HG02759 (cell line): ENCODE results near the gene IGLL5.
A peak's percentile ranks its signal among the peaks of the same experiment; 100 is the strongest.

Experiments
- ATAC-seq: cut with Tn5 transposase; IDR thresholded peaks from one replicate; pipeline ENCODE4 v1.9.1; 2021; ENCODE audit warnings: mild to moderate bottlenecking, moderate library complexity; ENCODE audit not compliant: unreplicated experiment

The IGLL5 gene

GRCh38 chr22:22926370-22927195 is 39.0 kb downstream of the IGLL5 start:
- ATAC-seq = no peak

GRCh38 chr22:22927196-22927887 is 39.7 kb downstream of the IGLL5 start:
- no peak for ATAC-seq

- no peak for ATAC-seq
Observed at GRCh38 chr22:22927888-22928665, 40.5 kb downstream of the IGLL5 start.

DNA sequence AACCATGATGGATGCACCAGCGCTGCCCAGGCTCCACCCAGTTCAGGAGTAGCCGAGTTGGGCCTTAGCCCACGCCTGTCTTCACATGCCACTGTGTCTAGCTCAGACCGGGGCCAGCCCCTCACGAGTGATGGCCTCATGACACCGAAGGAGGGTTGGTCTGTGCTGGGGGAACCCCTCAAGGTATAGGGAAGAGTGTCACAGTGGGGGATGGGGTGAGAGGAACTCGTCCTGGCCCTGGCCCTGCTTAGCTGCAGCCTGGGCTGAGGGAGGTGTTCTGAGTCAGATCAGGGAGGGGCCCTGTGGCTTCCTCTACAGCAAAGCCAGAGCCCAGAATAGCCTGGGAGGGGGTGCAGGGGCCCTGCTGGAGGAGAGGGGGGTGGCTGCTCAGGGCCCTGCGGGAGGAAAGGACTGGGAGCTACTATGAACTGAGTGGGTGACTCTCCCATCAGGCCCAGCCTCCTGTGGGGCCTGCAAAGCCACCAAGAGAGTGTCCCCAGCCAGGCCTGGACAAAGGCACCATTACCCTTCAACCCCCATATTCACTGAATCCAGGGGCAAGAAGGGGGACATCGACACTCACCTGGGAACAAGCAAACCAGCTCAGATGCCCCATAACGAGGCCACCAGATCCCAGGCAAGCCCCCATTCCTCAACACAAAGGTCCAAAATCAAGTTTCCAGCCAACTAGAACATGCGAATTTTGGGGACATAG is 41.2 kb downstream of the IGLL5 start:
- peak; percentile 85 for ATAC-seq

- no peak for ATAC-seq
Observed at GRCh38 chr22:22929381-22930221, 42.0 kb downstream of the IGLL5 start.

DNA sequence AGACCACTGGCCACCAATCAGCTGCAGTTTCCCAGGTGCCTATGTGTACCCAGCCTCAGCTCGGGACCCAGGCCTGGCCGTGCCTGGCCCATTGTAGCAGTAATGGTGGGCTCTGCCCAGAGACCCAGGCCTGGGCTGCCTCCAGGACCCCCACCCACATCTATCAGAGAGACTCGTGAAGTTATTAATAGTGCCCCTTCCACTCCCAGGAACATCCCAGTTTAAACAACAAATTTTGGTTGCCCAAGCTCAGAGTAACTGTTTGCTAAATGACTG is 42.5 kb downstream of the IGLL5 start:
- no peak for ATAC-seq

- no peak for ATAC-seq
Observed at GRCh38 chr22:22930571-22931556, 43.2 kb downstream of the IGLL5 start.

DNA sequence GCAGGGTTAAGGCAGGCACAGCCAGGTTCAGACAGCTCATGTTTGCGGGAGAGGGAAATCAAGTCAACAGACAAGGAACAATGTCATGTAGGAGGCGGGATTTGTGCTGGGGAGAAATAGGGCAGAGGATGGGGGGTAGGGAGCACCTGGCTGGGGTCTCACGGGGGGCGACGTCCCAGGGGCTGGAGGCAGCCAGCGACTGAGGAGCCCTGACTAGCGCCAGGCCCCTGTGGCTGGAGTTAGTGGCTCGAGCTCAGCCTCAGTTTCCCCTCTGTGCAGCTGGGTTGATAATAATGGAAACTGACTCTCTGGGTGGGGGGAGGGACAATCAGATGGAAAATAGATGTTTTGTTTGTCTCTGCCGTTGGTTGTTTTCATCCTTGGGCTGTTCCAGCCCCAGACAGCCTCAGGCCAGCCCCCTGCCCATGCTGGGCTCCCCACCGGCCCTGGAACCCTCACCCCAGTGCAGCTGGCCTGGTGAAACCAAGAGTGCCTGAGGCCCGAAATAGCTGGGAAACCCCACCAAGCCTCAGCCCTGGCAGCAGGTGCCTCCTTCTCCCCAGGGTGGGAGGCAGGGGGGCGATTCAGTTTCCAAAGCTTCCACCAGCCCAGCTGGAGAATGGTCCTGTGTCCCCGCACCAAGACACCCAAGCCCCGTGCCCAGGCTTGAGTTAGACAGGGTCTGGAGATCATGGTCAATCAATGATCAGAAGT is 44.1 kb downstream of the IGLL5 start:
- ATAC-seq = no peak

- ATAC-seq = no peak
Observed at GRCh38 chr22:22932512-22932941, 44.9 kb downstream of the IGLL5 start.

GRCh38 chr22:22933100-22933806 is 45.6 kb downstream of the IGLL5 start:
- no peak for ATAC-seq

GRCh38 chr22:22933807-22934542 is 46.4 kb downstream of the IGLL5 start:
- ATAC-seq = no peak

DNA sequence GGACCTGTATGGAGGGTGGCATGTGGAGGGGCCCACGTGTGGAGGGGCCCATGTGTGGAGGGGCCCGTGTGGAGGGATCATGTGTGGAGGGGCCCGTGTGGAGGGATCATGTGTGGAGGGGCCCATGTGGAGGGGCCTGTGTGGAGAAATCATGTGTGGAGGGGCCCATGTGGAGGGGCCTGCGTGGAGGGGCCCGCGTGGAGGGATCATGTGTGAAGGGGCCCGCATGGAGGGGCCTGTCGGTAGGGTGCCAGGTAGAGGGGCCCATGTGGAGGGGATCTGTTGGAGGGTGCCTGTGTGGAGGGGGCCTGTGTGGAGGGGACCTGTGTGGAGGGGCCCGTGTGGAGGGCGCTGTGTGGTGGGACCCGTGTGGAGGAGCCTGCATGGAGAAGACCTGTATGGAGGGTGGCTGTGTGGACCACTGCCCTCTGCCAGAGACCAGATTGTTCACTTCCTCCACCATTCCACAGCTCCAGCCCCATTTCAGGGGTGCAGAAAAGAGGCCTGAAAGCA is 47.0 kb downstream of the IGLL5 start:
- no peak for ATAC-seq

GRCh38 chr22:22935056-22935545 is 47.5 kb downstream of the IGLL5 start:
- ATAC-seq = peak; percentile 26

DNA sequence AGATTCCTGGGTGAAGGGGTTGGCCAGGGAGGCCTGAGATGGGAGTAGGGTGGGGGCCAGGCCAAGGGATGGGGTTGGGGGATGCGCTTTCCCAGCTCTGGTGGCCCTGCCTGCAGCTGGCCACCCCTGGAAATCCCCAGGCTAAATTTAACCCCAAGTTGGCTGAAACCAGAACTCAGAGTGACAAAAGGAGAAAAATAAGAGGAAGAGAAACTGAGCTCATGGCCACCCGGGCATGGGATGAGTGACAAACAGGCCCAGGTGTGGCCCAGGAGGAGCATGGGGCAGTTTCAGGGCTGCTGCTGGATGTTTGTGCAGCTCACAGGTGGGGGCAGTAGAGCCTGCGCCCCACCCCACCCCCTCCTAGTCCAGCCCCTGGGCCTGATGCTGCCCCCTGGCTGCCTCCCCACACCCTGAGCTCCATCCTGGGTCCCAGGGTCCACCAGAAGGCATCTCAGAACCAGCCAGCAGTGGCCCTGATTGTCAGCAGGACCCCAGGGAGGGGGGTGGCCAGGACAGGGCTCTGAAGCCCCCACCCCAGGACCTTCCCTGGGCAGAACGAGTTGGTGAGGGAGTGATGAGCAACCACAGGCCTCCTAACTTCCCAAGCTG is 48.0 kb downstream of the IGLL5 start:
- ATAC-seq = peak; percentile 86

- no peak for ATAC-seq
Observed at GRCh38 chr22:22936180-22936914, 48.7 kb downstream of the IGLL5 start.
